WI38 (cell line): ENCODE measurements around the gene TSKU.

Experiments used
- H3K4me3 ChIP-seq: 2 replicates; pipeline ENCODE4 v1.5.1; 2011; ENCODE audit warnings: low read depth, mild to moderate bottlenecking, control low read depth, low read length
- TF ChIP-seq, protein P1 (sequence below): IDR thresholded peaks from 2 replicates; pipeline ENCODE4 v1.5.1; 2012; ENCODE audit warnings: low read depth, mild to moderate bottlenecking, control low read depth, low read length

The TSKU gene

GRCh38 chr11:76747153-76747914 lies 35.8 kb upstream of the TSKU start:
- TF ChIP-seq, protein P1, sequence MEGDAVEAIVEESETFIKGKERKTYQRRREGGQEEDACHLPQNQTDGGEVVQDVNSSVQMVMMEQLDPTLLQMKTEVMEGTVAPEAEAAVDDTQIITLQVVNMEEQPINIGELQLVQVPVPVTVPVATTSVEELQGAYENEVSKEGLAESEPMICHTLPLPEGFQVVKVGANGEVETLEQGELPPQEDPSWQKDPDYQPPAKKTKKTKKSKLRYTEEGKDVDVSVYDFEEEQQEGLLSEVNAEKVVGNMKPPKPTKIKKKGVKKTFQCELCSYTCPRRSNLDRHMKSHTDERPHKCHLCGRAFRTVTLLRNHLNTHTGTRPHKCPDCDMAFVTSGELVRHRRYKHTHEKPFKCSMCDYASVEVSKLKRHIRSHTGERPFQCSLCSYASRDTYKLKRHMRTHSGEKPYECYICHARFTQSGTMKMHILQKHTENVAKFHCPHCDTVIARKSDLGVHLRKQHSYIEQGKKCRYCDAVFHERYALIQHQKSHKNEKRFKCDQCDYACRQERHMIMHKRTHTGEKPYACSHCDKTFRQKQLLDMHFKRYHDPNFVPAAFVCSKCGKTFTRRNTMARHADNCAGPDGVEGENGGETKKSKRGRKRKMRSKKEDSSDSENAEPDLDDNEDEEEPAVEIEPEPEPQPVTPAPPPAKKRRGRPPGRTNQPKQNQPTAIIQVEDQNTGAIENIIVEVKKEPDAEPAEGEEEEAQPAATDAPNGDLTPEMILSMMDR = no peak
- no peak overlapping the region for H3K4me3 ChIP-seq

GRCh38 chr11:76747915-76748860 lies 35.0 kb upstream of the TSKU start:
- TF ChIP-seq, protein P1 = no peak
- no peak overlapping the region for H3K4me3 ChIP-seq

DNA sequence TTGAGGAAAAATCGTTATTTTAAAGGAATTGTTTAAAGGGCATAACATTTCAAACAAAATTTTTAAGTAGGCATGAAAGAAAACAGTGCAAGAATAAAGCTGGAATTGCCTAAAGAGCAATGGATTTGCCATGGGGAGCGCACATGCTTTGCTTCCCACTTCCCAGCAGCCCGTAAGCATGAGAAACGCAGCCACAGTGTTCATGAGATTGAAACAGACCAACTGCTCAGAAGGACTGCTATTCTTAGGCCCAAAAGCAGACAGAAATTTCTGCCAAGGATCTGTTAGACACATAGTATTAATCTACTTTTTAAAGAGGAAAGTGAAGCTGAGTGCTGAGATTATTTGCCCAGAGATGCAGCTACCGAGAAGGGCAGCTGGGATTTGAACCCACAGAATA lies 34.2 kb upstream of the TSKU start:
- TF ChIP-seq, protein P1 = no peak
- no peak overlapping the region for H3K4me3 ChIP-seq

GRCh38 chr11:76750067-76750466 lies 33.1 kb upstream of the TSKU start:
- TF ChIP-seq, protein P1 = no peak
- no peak overlapping the region for H3K4me3 ChIP-seq

DNA sequence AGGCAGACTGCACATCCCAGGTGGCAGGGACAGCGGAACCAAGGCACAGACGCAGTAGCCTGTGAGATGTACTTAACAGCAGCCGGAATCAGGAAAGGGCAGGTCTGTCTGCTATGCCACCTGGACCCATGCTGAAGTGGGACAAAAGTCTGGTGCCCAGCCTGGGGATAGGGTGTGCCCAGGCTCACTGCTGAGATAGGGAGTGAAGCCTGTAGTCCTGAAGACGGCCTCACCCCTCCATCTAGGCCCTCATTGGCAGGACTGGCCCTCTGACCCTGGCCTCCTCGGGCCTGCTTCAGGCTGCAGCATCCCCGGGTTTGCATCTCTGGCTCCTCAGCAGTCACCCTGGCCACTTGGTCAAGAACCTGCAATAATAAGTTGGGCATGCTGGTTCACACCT lies 32.4 kb upstream of the TSKU start:
- H3K4me3 ChIP-seq = no peak overlapping the region
- TF ChIP-seq, protein P1 = no peak

GRCh38 chr11:76752321-76753143 lies 30.6 kb upstream of the TSKU start:
- no peak overlapping the region for H3K4me3 ChIP-seq
- TF ChIP-seq, protein P1 = no peak
